Fibroblast of lung (primary cell): Measurements from ENCODE around the gene ATRIP. TPM values are rescaled to one million over a fixed set of nuclear protein-coding genes. Genes with fewer than 3 reads are reported as not detected.

Experiments
- DNase-seq, 2 donors: peaks; one replicate each; pipeline versions ENCODE4 v3.0.0 to v3.0.0-alpha.2; 2010; ENCODE audit warnings: low read depth in 2 of 2
- H2AFZ ChIP-seq: 2 replicates; pipeline ENCODE4 v1.5.1; 2012; ENCODE audit warnings: low read length, control low read depth, inconsistent platforms
- H3K27ac ChIP-seq: 2 replicates; pipeline ENCODE4 v1.5.1; 2011; ENCODE audit warnings: low read length, control low read depth; ENCODE audit not compliant: insufficient read depth
- H3K27me3 ChIP-seq: 2 replicates; pipeline ENCODE4 v1.5.1; 2011; ENCODE audit warnings: mild to moderate bottlenecking, low read length; ENCODE audit not compliant: control insufficient read depth, insufficient read depth
- H3K36me3 ChIP-seq: 2 replicates; pipeline ENCODE4 v1.5.1; 2011; ENCODE audit warnings: low read length; ENCODE audit not compliant: control insufficient read depth, insufficient read depth
- H3K4me1 ChIP-seq: 2 replicates; pipeline ENCODE4 v1.5.1; 2011; ENCODE audit warnings: low read length; ENCODE audit not compliant: control insufficient read depth, insufficient read depth; ENCODE audit errors: extremely low read depth
- H3K4me2 ChIP-seq: 2 replicates; pipeline ENCODE4 v1.5.1; 2011; ENCODE audit warnings: low read length, control low read depth; ENCODE audit not compliant: insufficient read depth; ENCODE audit errors: extremely low read depth
- H3K4me3 ChIP-seq, 4 experiments: fragments of 200-600 bp in 1 of 4; sonication (generic) in 1 of 4; replicated peaks in 1 of 4; 2 replicates each; pipeline ENCODE4 v1.5.1; 2011 to 2016; ENCODE audit warnings: low read length in 4 of 4, low read depth in 3 of 4, mild to moderate bottlenecking in 3 of 4, control low read depth in 2 of 4, inconsistent platforms in 1 of 4, mixed read lengths in 1 of 4; ENCODE audit not compliant: insufficient read depth in 1 of 4; ENCODE audit errors: control extremely low read depth in 1 of 4
- H3K79me2 ChIP-seq: 2 replicates; pipeline ENCODE4 v1.5.1; 2012; ENCODE audit warnings: mild to moderate bottlenecking, low read length, inconsistent platforms; ENCODE audit not compliant: control insufficient read depth, insufficient read depth
- H3K9ac ChIP-seq: 2 replicates; pipeline ENCODE4 v1.5.1; 2011; ENCODE audit warnings: mild to moderate bottlenecking, low read length, control low read depth; ENCODE audit not compliant: insufficient read depth
- H3K9me3 ChIP-seq: 2 replicates; pipeline ENCODE4 v1.5.1; 2012; ENCODE audit warnings: low read depth, low read length; ENCODE audit not compliant: control insufficient read depth, insufficient read depth
- H4K20me1 ChIP-seq: 2 replicates; pipeline ENCODE4 v1.5.1; 2011; ENCODE audit warnings: low read length; ENCODE audit not compliant: control insufficient read depth, insufficient read depth; ENCODE audit errors: extremely low read depth
- CTCF ChIP-seq, 2 donors: IDR thresholded peaks in 1 of 2; conservative IDR thresholded peaks in 1 of 2; 1 replicate in 1 of 2; 2 replicates in 1 of 2; pipeline ENCODE4 v1.5.1; 2011 to 2012; ENCODE audit warnings: low read length in 2 of 2, control low read depth in 1 of 2, inconsistent platforms in 1 of 2, low read depth in 1 of 2, mild to moderate bottlenecking in 1 of 2
- EZH2 ChIP-seq: IDR thresholded peaks from 2 replicates; pipeline ENCODE4 v1.5.1; 2012; ENCODE audit warnings: low read length, control low read depth, mild to moderate bottlenecking; ENCODE audit errors: missing control alignments
- polyA plus RNA-seq, 2 donors: library from polyadenylated mRNA; depleted of rRNA in 1 of 2; stranded (reverse) in 1 of 2; unstranded in 1 of 2; fragments of >200 nt; gene quantifications; 2 replicates each; pipeline ENCODE4 v1.2.1, GENCODE V29; 2011 to 2012; ENCODE audit warnings: missing spikeins in 1 of 2
- total RNA-seq: library from RNA; depleted of rRNA; stranded (reverse); fragments of >200 nt; gene quantifications from 2 replicates; pipeline ENCODE4 v1.2.1, GENCODE V29; 2014

ATRIP gene
- total and polyA plus RNA-seq, 2 donors (not counting 1 experiment from before 2014, with no cell fraction given): 3.0 to 5.0 TPM

GRCh38 chr3:48432411-48433371 is 13.8 kb upstream of the ATRIP start:
- no peaks in the 10 kb centered on the region for H3K9me3 ChIP-seq
- H3K36me3 ChIP-seq: peaks cover 7% of the 10 kb centered on the region
- no peaks in the 10 kb centered on the region for H4K20me1 ChIP-seq
- H3K79me2 ChIP-seq: no peaks in the 10 kb centered on the region
- peak; percentile 10 to 31 for DNase-seq
- H3K27me3 ChIP-seq: no peaks in the 10 kb centered on the region
- H3K4me3 ChIP-seq: no peak overlapping the region
- H3K27ac ChIP-seq: no peak overlapping the region
- H3K9ac ChIP-seq: no peak overlapping the region
- no peak overlapping the region for H2AFZ ChIP-seq
- H3K4me1 ChIP-seq: peaks cover 19% of the 10 kb centered on the region
- no peak for TF ChIP-seq EZH2
- TF ChIP-seq CTCF (conservative IDR thresholded peaks at IDR 0.05 in 1 of 2, IDR thresholded peaks at IDR 0.05 in 1 of 2; ENCODE audit: low read depth in 1 of 2, low read length in 2 of 2): peak in 1 of 2 donors; percentile 8
- H3K4me2 ChIP-seq: no peak overlapping the region

GRCh38 chr3:48433472-48434118 is 12.9 kb upstream of the ATRIP start:
- TF ChIP-seq EZH2 (no peak), CTCF (conservative IDR thresholded peaks at IDR 0.05 in 1 of 2, IDR thresholded peaks at IDR 0.05 in 1 of 2; ENCODE audit: low read depth in 1 of 2, low read length in 2 of 2) (no peak)
- H3K4me3 ChIP-seq: peak overlapping the region in 1 of 4 experiments; percentile 23
- H3K4me2 ChIP-seq: peak overlapping the region; percentile 15
- H3K36me3 ChIP-seq: peaks cover 7% of the 10 kb centered on the region
- DNase-seq: peak; percentile 57 to 84
- H3K27ac ChIP-seq: no peak overlapping the region
- no peaks in the 10 kb centered on the region for H3K27me3 ChIP-seq
- no peak overlapping the region for H3K9ac ChIP-seq
- H3K79me2 ChIP-seq: no peaks in the 10 kb centered on the region
- peaks cover 15% of the 10 kb centered on the region for H3K4me1 ChIP-seq
- H3K9me3 ChIP-seq: no peaks in the 10 kb centered on the region
- H4K20me1 ChIP-seq: no peaks in the 10 kb centered on the region
- H2AFZ ChIP-seq: no peak overlapping the region

GRCh38 chr3:48434591-48435222 is 11.8 kb upstream of the ATRIP start:
- Histone ChIP-seq H3K4me3 (no peak overlapping the region), H3K4me2 (no peak overlapping the region)

More at GRCh38 chr3:48434591-48435222, 11.8 kb upstream of the ATRIP start:
- no peaks in the 10 kb centered on the region for H3K27me3 ChIP-seq
- H2AFZ ChIP-seq: no peak overlapping the region
- no peak for DNase-seq
- peaks cover 7% of the 10 kb centered on the region for H3K36me3 ChIP-seq
- no peak overlapping the region for H3K27ac ChIP-seq
- H3K9ac ChIP-seq: no peak overlapping the region
- peaks cover under 1% of the 10 kb centered on the region for H3K79me2 ChIP-seq
- TF ChIP-seq EZH2 (no peak), CTCF (conservative IDR thresholded peaks at IDR 0.05 in 1 of 2, IDR thresholded peaks at IDR 0.05 in 1 of 2; ENCODE audit: low read depth in 1 of 2, low read length in 2 of 2) (no peak)
- no peaks in the 10 kb centered on the region for H4K20me1 ChIP-seq
- no peaks in the 10 kb centered on the region for H3K9me3 ChIP-seq
- peaks cover 15% of the 10 kb centered on the region for H3K4me1 ChIP-seq
